Caco-2 (cell line): ENCODE measurements around the gene GAL3ST3. TPM values are rescaled to one million over a fixed set of nuclear protein-coding genes. Genes with fewer than 3 reads are reported as not detected.
A peak's percentile ranks its signal among the peaks of the same experiment; 100 is the strongest.

ENCODE experiments used
- BruUV-seq: library from RNA; stranded (reverse); fragments of 400-500 nt; replicated peaks from 2 replicates; lab custom pipeline; 2021; lab: Mats Ljungman, UMichigan
- CTCF ChIA-PET: fragments of 300-600 bp; sonication (Branson Sonifier 250); formaldehyde crosslinking; loops from one replicate; lab custom pipeline; 2022; ENCODE audit warnings: antibody characterized with exemption; lab: Charles Lee
- POLR2A ChIA-PET: fragments of 300-600 bp; sonication (Branson Sonifier 250); formaldehyde crosslinking; loops from one replicate; lab custom pipeline; 2022; ENCODE audit warnings: antibody characterized with exemption; lab: Charles Lee
- DNase-seq, 2 experiments: peaks; one replicate each; pipeline versions ENCODE4 v3.0.0 to v3.0.0-alpha.2; 2020 to 2022
- H3K27me3 ChIP-seq: replicated peaks from 2 replicates; pipeline ENCODE4 v1.6.0; 2011; ENCODE audit warnings: low read length; ENCODE audit not compliant: control insufficient read depth, insufficient read depth
- H3K36me3 ChIP-seq: 2 replicates; pipeline ENCODE4 v1.5.1; 2011; ENCODE audit warnings: low read length; ENCODE audit not compliant: control insufficient read depth, insufficient read depth
- H3K4me1 ChIP-seq: fragments of 250-450 bp; sonication (Bioruptor Pico); 2 replicates; pipeline ENCODE4 v1.5.1; 2020; ENCODE audit warnings: mild to moderate bottlenecking
- H3K4me3 ChIP-seq: 2 replicates; pipeline ENCODE4 v1.5.1; 2011; ENCODE audit warnings: low read depth, mild to moderate bottlenecking, control low read depth, low read length
- H3K9me3 ChIP-seq: fragments of 250-450 bp; sonication (Bioruptor Pico); 2 replicates; pipeline ENCODE4 v1.5.1; 2020; ENCODE audit warnings: mild to moderate bottlenecking, moderate library complexity
- H3K27ac Mint-ChIP-seq: one replicate; pipeline ENCODE4 v1.8.0; 2022; ENCODE audit warnings: mixed read lengths; ENCODE audit not compliant: unreplicated experiment
- H3K27me3 Mint-ChIP-seq: one replicate; pipeline ENCODE4 v1.8.0; 2022; ENCODE audit warnings: mixed read lengths; ENCODE audit not compliant: insufficient read depth, unreplicated experiment
- H3K36me3 Mint-ChIP-seq: one replicate; pipeline ENCODE4 v1.8.0; 2022; ENCODE audit warnings: mild to moderate bottlenecking, mixed read lengths; ENCODE audit not compliant: insufficient read depth, unreplicated experiment
- H3K4me1 Mint-ChIP-seq: one replicate; pipeline ENCODE4 v1.8.0; 2022; ENCODE audit warnings: low read depth, mixed read lengths; ENCODE audit not compliant: unreplicated experiment
- H3K4me3 Mint-ChIP-seq: one replicate; pipeline ENCODE4 v1.8.0; 2022; ENCODE audit warnings: mild to moderate bottlenecking, moderate library complexity, mixed read lengths; ENCODE audit not compliant: unreplicated experiment
- H3K9me3 Mint-ChIP-seq: one replicate; pipeline ENCODE4 v1.8.0; 2022; ENCODE audit warnings: mixed read lengths; ENCODE audit not compliant: unreplicated experiment
- intact Hi-C: fragments of 100-400 bp; cut with micrococcal nuclease; formaldehyde crosslinking; loops from one replicate; pipeline ENCODE4 v1.10.0; 2022; ENCODE audit not compliant: unreplicated experiment
- total RNA-seq: library from RNA; stranded (reverse); gene quantifications from 2 replicates; pipeline ENCODE4 v1.2.3, GENCODE V29; 2022
- TF ChIP-seq, protein P1 (sequence below), 2 experiments: fragments of 200-600 bp in 1 of 2; IDR thresholded peaks; 1 replicate in 1 of 2; 2 replicates in 1 of 2; pipeline versions ENCODE4 v1.5.1 to v1.8.0; 2011 to 2022; ENCODE audit warnings: antibody characterized with exemption in 1 of 2, control low read depth in 1 of 2, inconsistent platforms in 1 of 2, low read depth in 1 of 2, low read length in 1 of 2, mild to moderate bottlenecking in 1 of 2, moderate library complexity in 1 of 2; ENCODE audit not compliant: insufficient read depth in 1 of 2, severe bottlenecking in 1 of 2, unreplicated experiment in 1 of 2

GAL3ST3 gene
- total RNA-seq, 1 experiment from 2014 or later, result not detected

DNA sequence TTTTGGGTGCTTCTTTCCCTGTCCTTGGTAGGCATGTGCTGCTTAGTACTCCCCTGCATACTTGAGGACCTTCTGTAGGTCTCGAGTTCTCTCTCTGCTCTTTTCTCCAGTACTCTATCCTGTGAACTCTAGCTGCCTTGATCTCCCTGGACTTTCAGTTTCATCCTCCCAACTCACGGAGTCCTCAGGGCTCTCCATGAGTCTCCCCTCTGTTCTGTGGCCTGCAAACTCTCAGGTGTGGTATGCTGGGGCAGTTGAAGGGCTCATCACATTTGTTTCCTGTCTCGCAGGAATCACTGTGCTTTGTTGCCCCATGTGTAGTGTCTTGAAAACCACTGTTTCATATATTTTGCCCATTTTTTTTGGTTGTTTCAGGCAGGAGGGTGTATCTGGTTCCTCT is 17.8 kb upstream of the GAL3ST3 start:
- Mint-ChIP-seq H3K9me3 (no peaks in the 10 kb centered on the region), H3K27me3 (no peaks in the 10 kb centered on the region), H3K4me3 (no peak overlapping the region), H3K27ac (peak overlapping the region; percentile 14), H3K36me3 (peaks cover 86% of the 10 kb centered on the region), H3K4me1 (peaks cover under 1% of the 10 kb centered on the region)
- no TSS peak for BruUV-seq
- ChIA-PET POLR2A (no interaction called here), CTCF (interaction anchor here (1.1 kb wide), 1 partner anchor 14 kb away, joined by 4 read pairs; the partner anchor contains the start of gene SF3B2)
- Histone ChIP-seq H3K27me3 (no peaks in the 10 kb centered on the region), H3K4me1 (peaks cover 11% of the 10 kb centered on the region; the same call in 1 of the 2 replicates), H3K4me3 (no peak overlapping the region), H3K9me3 (no peaks in the 10 kb centered on the region), H3K36me3 (peaks cover 8% of the 10 kb centered on the region)
- DNase-seq, result no peak
- TF ChIP-seq, protein P1, sequence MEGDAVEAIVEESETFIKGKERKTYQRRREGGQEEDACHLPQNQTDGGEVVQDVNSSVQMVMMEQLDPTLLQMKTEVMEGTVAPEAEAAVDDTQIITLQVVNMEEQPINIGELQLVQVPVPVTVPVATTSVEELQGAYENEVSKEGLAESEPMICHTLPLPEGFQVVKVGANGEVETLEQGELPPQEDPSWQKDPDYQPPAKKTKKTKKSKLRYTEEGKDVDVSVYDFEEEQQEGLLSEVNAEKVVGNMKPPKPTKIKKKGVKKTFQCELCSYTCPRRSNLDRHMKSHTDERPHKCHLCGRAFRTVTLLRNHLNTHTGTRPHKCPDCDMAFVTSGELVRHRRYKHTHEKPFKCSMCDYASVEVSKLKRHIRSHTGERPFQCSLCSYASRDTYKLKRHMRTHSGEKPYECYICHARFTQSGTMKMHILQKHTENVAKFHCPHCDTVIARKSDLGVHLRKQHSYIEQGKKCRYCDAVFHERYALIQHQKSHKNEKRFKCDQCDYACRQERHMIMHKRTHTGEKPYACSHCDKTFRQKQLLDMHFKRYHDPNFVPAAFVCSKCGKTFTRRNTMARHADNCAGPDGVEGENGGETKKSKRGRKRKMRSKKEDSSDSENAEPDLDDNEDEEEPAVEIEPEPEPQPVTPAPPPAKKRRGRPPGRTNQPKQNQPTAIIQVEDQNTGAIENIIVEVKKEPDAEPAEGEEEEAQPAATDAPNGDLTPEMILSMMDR (IDR thresholded peaks at IDR 0.05; ENCODE audit: insufficient read depth in 1 of 2, low read depth in 1 of 2, low read length in 1 of 2, severe bottlenecking in 1 of 2, unreplicated experiment in 1 of 2), result no peak
- intact Hi-C loops, result no loop called here

DNA sequence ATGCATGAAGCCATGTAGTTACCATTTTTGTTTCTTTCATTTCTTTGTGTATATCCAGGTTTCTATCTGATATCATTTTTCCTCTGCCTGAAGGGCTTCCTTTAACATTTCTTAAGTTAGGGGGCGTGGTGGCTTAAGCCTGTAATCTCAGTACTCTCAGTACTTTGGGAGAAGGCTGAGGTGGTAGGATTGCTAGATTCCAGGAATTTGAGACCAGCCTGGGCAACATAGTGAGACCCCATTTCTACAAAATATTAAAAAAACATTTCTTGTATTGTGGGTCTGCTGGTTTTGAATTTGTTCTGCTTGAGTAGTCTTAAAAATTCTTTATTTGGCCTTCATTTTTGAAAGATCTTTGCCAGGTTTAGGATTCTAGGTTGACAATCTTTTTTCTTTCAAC is 15.6 kb upstream of the GAL3ST3 start:
- DNase-seq, result no peak
- intact Hi-C loops, result no loop called here
- ChIA-PET POLR2A (no interaction called here), CTCF (no interaction called here)
- H3K27me3 Mint-ChIP-seq, result no peaks in the 10 kb centered on the region
- no peaks in the 10 kb centered on the region for H3K27me3 ChIP-seq
- TF ChIP-seq, protein P1 (IDR thresholded peaks at IDR 0.05; ENCODE audit: insufficient read depth in 1 of 2, low read depth in 1 of 2, low read length in 1 of 2, severe bottlenecking in 1 of 2, unreplicated experiment in 1 of 2), result no peak
- H3K9me3 ChIP-seq, result no peaks in the 10 kb centered on the region
- peaks cover 96% of the 10 kb centered on the region for H3K36me3 Mint-ChIP-seq
- H3K4me1 Mint-ChIP-seq, result no peaks in the 10 kb centered on the region
- H3K9me3 Mint-ChIP-seq, result no peaks in the 10 kb centered on the region
- H3K4me3 Mint-ChIP-seq, result no peak overlapping the region
- 0 out of 2 replicates have a peak, but pooled peaks cover 3% of the 10 kb centered on the region for H3K4me1 ChIP-seq
- H3K36me3 ChIP-seq, result peaks cover 13% of the 10 kb centered on the region
- BruUV-seq, result no TSS peak
- H3K4me3 ChIP-seq, result no peak overlapping the region
- H3K27ac Mint-ChIP-seq, result no peak overlapping the region

DNA sequence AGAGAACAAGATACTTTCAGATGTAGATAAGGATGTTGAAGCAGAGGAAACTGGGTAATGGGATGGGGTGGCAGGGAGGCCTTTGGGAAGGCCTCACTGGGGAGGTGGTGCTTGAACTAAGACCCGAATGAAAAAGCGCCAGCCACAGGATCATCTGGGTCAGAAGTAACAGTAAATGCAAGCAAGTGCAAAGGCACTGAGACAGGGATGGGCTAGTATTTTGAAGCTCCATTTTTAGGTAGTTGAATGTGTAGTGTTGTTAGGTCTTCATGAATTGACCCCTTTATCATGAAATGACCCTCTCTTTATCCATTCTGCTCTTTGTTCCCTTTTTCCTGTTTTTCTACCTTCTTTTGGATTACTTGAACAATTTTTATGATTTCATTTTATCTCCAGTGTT is 14.9 kb upstream of the GAL3ST3 start:
- CTCF ChIA-PET, result interaction anchor here (0.6 kb wide), 1 partner anchor 176 kb away, joined by 3 read pairs; the partner anchor contains the start of gene FIBP
- H3K36me3 Mint-ChIP-seq, result peaks cover 95% of the 10 kb centered on the region

More for the DNA sequence above, 14.9 kb upstream of the GAL3ST3 start:
- no peak overlapping the region for H3K4me3 Mint-ChIP-seq
- H3K9me3 Mint-ChIP-seq, result no peaks in the 10 kb centered on the region
- Histone ChIP-seq H3K36me3 (peaks cover 16% of the 10 kb centered on the region), H3K4me3 (no peak overlapping the region), H3K4me1 (no peaks in the 10 kb centered on the region), H3K27me3 (no peaks in the 10 kb centered on the region), H3K9me3 (no peaks in the 10 kb centered on the region)
- H3K4me1 Mint-ChIP-seq, result no peaks in the 10 kb centered on the region
- H3K27me3 Mint-ChIP-seq, result no peaks in the 10 kb centered on the region
- BruUV-seq, result no TSS peak
- H3K27ac Mint-ChIP-seq, result no peak overlapping the region
- TF ChIP-seq, protein P1 (IDR thresholded peaks at IDR 0.05; ENCODE audit: insufficient read depth in 1 of 2, low read depth in 1 of 2, low read length in 1 of 2, severe bottlenecking in 1 of 2, unreplicated experiment in 1 of 2), result no peak
- DNase-seq, result no peak
- POLR2A ChIA-PET, result no interaction called here
- intact Hi-C loops, result no loop called here
